ENCODE data around the gene OGFOD1. TPM values are rescaled to one million over a fixed set of nuclear protein-coding genes. Genes with fewer than 3 reads are reported as not detected.

OGFOD1 gene
- polyA plus RNA-seq, 3 donors: 8.2 to 37.9 (median 23.4) TPM

GRCh38 chr16:56424404-56424764, 27.0 kb upstream of the OGFOD1 start:
- Mint-ChIP-seq H3K4me1 (peaks cover 46% of the 10 kb centered on the region), H3K9me3 (no peaks in the 10 kb centered on the region), H3K27me3 (ENCODE audit: low read depth in 3 of 3) (peaks cover 0 to 4% (median 0%) of the 10 kb centered on the region in 3 donors), H3K36me3 (peaks cover 0 to 5% of the 10 kb centered on the region in 2 donors), H3K4me3 (peak overlapping the region; percentile 98 to 99), H3K27ac (peak overlapping the region; percentile 15 to 92 (median 82))
- intact Hi-C loops (cut with micrococcal nuclease): no loop called here
- TF ChIP-seq, protein P1, sequence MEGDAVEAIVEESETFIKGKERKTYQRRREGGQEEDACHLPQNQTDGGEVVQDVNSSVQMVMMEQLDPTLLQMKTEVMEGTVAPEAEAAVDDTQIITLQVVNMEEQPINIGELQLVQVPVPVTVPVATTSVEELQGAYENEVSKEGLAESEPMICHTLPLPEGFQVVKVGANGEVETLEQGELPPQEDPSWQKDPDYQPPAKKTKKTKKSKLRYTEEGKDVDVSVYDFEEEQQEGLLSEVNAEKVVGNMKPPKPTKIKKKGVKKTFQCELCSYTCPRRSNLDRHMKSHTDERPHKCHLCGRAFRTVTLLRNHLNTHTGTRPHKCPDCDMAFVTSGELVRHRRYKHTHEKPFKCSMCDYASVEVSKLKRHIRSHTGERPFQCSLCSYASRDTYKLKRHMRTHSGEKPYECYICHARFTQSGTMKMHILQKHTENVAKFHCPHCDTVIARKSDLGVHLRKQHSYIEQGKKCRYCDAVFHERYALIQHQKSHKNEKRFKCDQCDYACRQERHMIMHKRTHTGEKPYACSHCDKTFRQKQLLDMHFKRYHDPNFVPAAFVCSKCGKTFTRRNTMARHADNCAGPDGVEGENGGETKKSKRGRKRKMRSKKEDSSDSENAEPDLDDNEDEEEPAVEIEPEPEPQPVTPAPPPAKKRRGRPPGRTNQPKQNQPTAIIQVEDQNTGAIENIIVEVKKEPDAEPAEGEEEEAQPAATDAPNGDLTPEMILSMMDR (IDR thresholded peaks at IDR 0.05): no peak
- Histone ChIP-seq H3K27me3 (ENCODE audit: control insufficient read depth in 2 of 2, insufficient read depth in 2 of 2, low read length in 2 of 2) (no peaks in the 10 kb centered on the region), H3K79me2 (ENCODE audit: insufficient read depth, low read length) (peaks cover 55% of the 10 kb centered on the region), H3K9ac (ENCODE audit: insufficient read depth, low read length, poor library complexity, severe bottlenecking) (peak overlapping the region; percentile 88), H3K27ac (ENCODE audit: low read depth in 1 of 2, low read length in 2 of 2) (peak overlapping the region; percentile 5 to 60), H2AFZ (ENCODE audit: insufficient read depth, low read depth, low read length, poor library complexity, severe bottlenecking) (peak overlapping the region; percentile 58), H3K4me1 (ENCODE audit: control insufficient read depth in 1 of 2, insufficient read depth in 2 of 2, low read length in 2 of 2) (peaks cover 31 to 45% of the 10 kb centered on the region in 2 donors), H4K20me1 (ENCODE audit: insufficient read depth, low read length) (peaks cover 40% of the 10 kb centered on the region), H3K9me3 (replicated peaks in 1 of 2; ENCODE audit: control insufficient read depth in 1 of 2, insufficient read depth in 1 of 2, low read length in 2 of 2) (no peaks in the 10 kb centered on the region), H3K36me3 (replicated peaks in 1 of 2; ENCODE audit: control insufficient read depth in 1 of 2, insufficient read depth in 2 of 2, low read length in 2 of 2) (peaks cover 0 to 9% of the 10 kb centered on the region in 2 donors), H3K4me3 (replicated peaks in 1 of 3; ENCODE audit: low read depth in 2 of 3, low read length in 3 of 3) (peak overlapping the region; percentile 46 to 97 (median 86)), H3K4me2 (replicated peaks; ENCODE audit: extremely low read depth, low read length, poor library complexity, severe bottlenecking) (peak overlapping the region; percentile 84)
- 2% methylated on average over 15 of the region's 16 CpGs for WGBS (ENCODE audit: insufficient coverage)
- DNase-seq: no peak

GRCh38 chr16:56424791-56425438, 26.4 kb upstream of the OGFOD1 start:
- Histone ChIP-seq H3K9me3 (replicated peaks in 1 of 2; ENCODE audit: control insufficient read depth in 1 of 2, insufficient read depth in 1 of 2, low read length in 2 of 2) (no peaks in the 10 kb centered on the region), H4K20me1 (ENCODE audit: insufficient read depth, low read length) (peaks cover 34% of the 10 kb centered on the region), H3K9ac (ENCODE audit: insufficient read depth, low read length, poor library complexity, severe bottlenecking) (peak overlapping the region; percentile 88), H2AFZ (ENCODE audit: insufficient read depth, low read depth, low read length, poor library complexity, severe bottlenecking) (peak overlapping the region; percentile 76), H3K27me3 (ENCODE audit: control insufficient read depth in 2 of 2, insufficient read depth in 2 of 2, low read length in 2 of 2) (no peaks in the 10 kb centered on the region), H3K4me3 (replicated peaks in 1 of 3; ENCODE audit: low read depth in 2 of 3, low read length in 3 of 3) (peak overlapping the region; percentile 46 to 97 (median 86)), H3K27ac (ENCODE audit: low read depth in 1 of 2, low read length in 2 of 2) (peak overlapping the region; percentile 5 to 60), H3K4me2 (replicated peaks; ENCODE audit: extremely low read depth, low read length, poor library complexity, severe bottlenecking) (peak overlapping the region; percentile 84), H3K36me3 (replicated peaks in 1 of 2; ENCODE audit: control insufficient read depth in 1 of 2, insufficient read depth in 2 of 2, low read length in 2 of 2) (peaks cover under 1 to 8% of the 10 kb centered on the region in 2 donors), H3K79me2 (ENCODE audit: insufficient read depth, low read length) (peaks cover 50% of the 10 kb centered on the region), H3K4me1 (ENCODE audit: control insufficient read depth in 1 of 2, insufficient read depth in 2 of 2, low read length in 2 of 2) (peaks cover 31 to 45% of the 10 kb centered on the region in 2 donors)
- DNase-seq: peak in 1 of 3 donors; percentile 8
- intact Hi-C loops (cut with micrococcal nuclease): no loop called here
- Mint-ChIP-seq H3K9me3 (no peaks in the 10 kb centered on the region), H3K4me3 (peak overlapping the region; percentile 98 to 99), H3K27ac (peak overlapping the region in 5 of 7 donors; percentile 15 to 92 (median 82)), H3K36me3 (peaks cover under 1 to 9% of the 10 kb centered on the region in 2 donors), H3K27me3 (ENCODE audit: low read depth in 3 of 3) (peaks cover 0 to 4% (median 0%) of the 10 kb centered on the region in 3 donors), H3K4me1 (peaks cover 45% of the 10 kb centered on the region)
- under 1% methylated on average over 75 of the region's 79 CpGs for WGBS (ENCODE audit: insufficient coverage)
- TF ChIP-seq, protein P1 (IDR thresholded peaks at IDR 0.05): no peak

Measured in CD14-positive monocyte (primary cell).